Heart left ventricle (tissue), 16 donors: ENCODE measurements around the gene GJD4. TPM values are rescaled to one million over a fixed set of nuclear protein-coding genes. Genes with fewer than 3 reads are reported as not detected.
A peak's percentile ranks its signal among the peaks of the same experiment; 100 is the strongest.

Experiments used
- ATAC-seq, 4 donors: fragments of 200-7000 bp; cut with Tn5 transposase; one replicate each; pipeline ENCODE4 v1.9.1; 2020 to 2022; ENCODE audit warnings: moderate library complexity in 4 of 4, mild to moderate bottlenecking in 3 of 4, moderate number of reproducible peaks in 1 of 4
- DNase-seq, 5 donors: peaks; one replicate each; pipeline ENCODE4 v3.0.0-alpha.2; 2020
- H3K27ac ChIP-seq, 12 donors: fragments of 200-600 bp; sonication (generic) in 4 of 12; one replicate each; pipeline versions ENCODE4 v1.5.0 to v1.8.0; 2016 to 2022; ENCODE audit warnings: mild to moderate bottlenecking in 2 of 12
- H3K27me3 ChIP-seq, 9 donors: fragments of 200-600 bp; sonication (generic) in 2 of 9; one replicate each; pipeline versions ENCODE4 v1.5.1 to v1.8.0; 2016 to 2022; ENCODE audit warnings: mild to moderate bottlenecking in 3 of 9
- H3K36me3 ChIP-seq, 9 donors: fragments of 200-600 bp; sonication (generic) in 2 of 9; one replicate each; pipeline versions ENCODE4 v1.5.0 to v1.8.0; 2018 to 2022; ENCODE audit warnings: mild to moderate bottlenecking in 2 of 9
- H3K4me1 ChIP-seq, 12 donors: fragments of 200-600 bp; sonication (generic) in 4 of 12; one replicate each; pipeline versions ENCODE4 v1.5.0 to v1.8.0; 2016 to 2022; ENCODE audit warnings: mild to moderate bottlenecking in 3 of 12
- H3K4me3 ChIP-seq, 12 donors: fragments of 200-600 bp; sonication (generic) in 4 of 12; one replicate each; pipeline versions ENCODE4 v1.5.0 to v1.8.0; 2017 to 2022; ENCODE audit warnings: mild to moderate bottlenecking in 9 of 12, moderate library complexity in 4 of 12
- H3K9me3 ChIP-seq, 12 donors: fragments of 200-600 bp; sonication (generic) in 4 of 12; one replicate each; pipeline versions ENCODE4 v1.5.0 to v1.8.0; 2016 to 2022; ENCODE audit warnings: mild to moderate bottlenecking in 1 of 12
- CTCF ChIP-seq, 12 donors: fragments of 200-600 bp; sonication (generic) in 4 of 12; IDR thresholded peaks; one replicate each; pipeline versions ENCODE4 v1.5.0 to v1.8.0; 2018 to 2022; ENCODE audit warnings: antibody characterized with exemption in 12 of 12, mild to moderate bottlenecking in 5 of 12
- POLR2A ChIP-seq, 2 donors: fragments of 450-650 bp; IDR thresholded peaks; one replicate each; pipeline ENCODE4 v1.6.1; 2017; ENCODE audit warnings: antibody characterized with exemption in 2 of 2, mild to moderate bottlenecking in 2 of 2, moderate library complexity in 2 of 2
- WGBS, 4 donors: extraction: QIAGEN DNeasy Blood & Tissue Kit in 2 of 4; methylation state at CpG; one replicate each; pipeline versions ENCODE4 v1.1.5 to v1.1.7; 2013 to 2018; 5-methylcytosine and 5-hydroxymethylcytosine counted together
- intact Hi-C, 10 donors: fragments of 100-400 bp; cut with DNase I; formaldehyde crosslinking; loops; one replicate each; pipeline versions ENCODE4 v1.11.1 to v1.14.2; 2022
- polyA plus RNA-seq, 2 donors: library from polyadenylated mRNA; stranded (reverse); fragments of 200-250 nt; gene quantifications; one replicate each; pipeline ENCODE4 v1.2.3, GENCODE V29; 2013
- total RNA-seq, 9 donors: library from RNA; depleted of rRNA in 2 of 9; stranded (reverse); fragments of >200 nt in 2 of 9; fragmentation: NEBNext Ultra II Directional in 3 of 9; extraction: Animal tissue kit (Norgen Biotek cat#: 25700) in 3 of 9; gene quantifications; one replicate each; pipeline versions ENCODE4 v1.1.0 to v1.2.4, GENCODE V29; 2016 to 2023
- donor health status: ischemic (EF 13 %, LVEDD 7.1; RV severe dilation, severe dysfunction).
- donor health status: healthy with polysubstance abuse.
- donor health status: DM: no; HTN: yes; CAD: no.
- donor health status: DM: no; HTN: no; CAD: no.
- donor health status: ischemic (EF 25% LVEDD 6.9; RV normal size, moderate dysfunction).
- donor health status: ischemic (EF 25% LVEDD 5.7; RV mildly dilated, moderate dysfunction).
- donor health status: healthy.
- donor health status: DM: yes; HTN: yes; CAD: no.
- donor health status: ischemic (EF 35%, LVEDD 5.7; RV mildly dilated, moderate dysfunction).
- donor health status: nonischemic (EF 11% LVEDD 7.7; RV severe dilation, severe dysfunction).
- donor health status: DM: yes; HTN: yes; CAD: no.
- donor health status: PGD.
- donor health status: ischemic (EF 29% LVEDD 5.4; RV normal size, mild dysfunction).
- donor health status: nonischemic (EF 23%, LVEDD 6.1; RV moderate dilation, normal function).

The GJD4 gene
- total and polyA plus RNA-seq, 11 donors, result not detected

GRCh38 chr10:35565602-35566081 lies 39.5 kb upstream of the GJD4 start:
- H3K36me3 ChIP-seq, result peaks cover 0 to 54% (median 44%) of the 10 kb centered on the region in 9 donors
- no peak overlapping the region for H3K4me3 ChIP-seq
- 8 to 23% (median 13%) methylated on average over 7 to 8 of the region's 8 CpGs for WGBS, 4 donors
- H3K27me3 ChIP-seq, result no peaks in the 10 kb centered on the region
- ATAC-seq, result peak; percentile 44 to 70 (median 58)
- TF ChIP-seq CTCF (IDR thresholded peaks at IDR 0.05), result no peak
- no peak for TF ChIP-seq POLR2A (IDR thresholded peaks at IDR 0.05)
- H3K4me1 ChIP-seq, result peaks cover 15 to 56% (median 42%) of the 10 kb centered on the region in 12 donors
- peak in 4 of 5 donors; percentile 33 to 56 (median 48) for DNase-seq
- intact Hi-C loops, result loop anchor here in 6 of 10 donors (5.0 to 10.0 kb wide), 8 partner anchors 101 to 1212 kb away; partner anchors contain the start of gene CCNY (in 3 of the 6)
- H3K27ac ChIP-seq, result peak overlapping the region in 11 of 12 donors; percentile 21 to 70 (median 63)
- no peaks in the 10 kb centered on the region for H3K9me3 ChIP-seq

GRCh38 chr10:35567951-35568350 lies 37.2 kb upstream of the GJD4 start:
- no peak for DNase-seq
- no peak for ATAC-seq
- H3K27ac ChIP-seq, result no peak overlapping the region
- H3K36me3 ChIP-seq, result peaks cover 0 to 69% (median 54%) of the 10 kb centered on the region in 9 donors
- H3K4me1 ChIP-seq, result peaks cover 15 to 39% (median 35%) of the 10 kb centered on the region in 12 donors
- no peak overlapping the region for H3K4me3 ChIP-seq
- intact Hi-C loops, result loop anchor here in 6 of 10 donors (5.0 to 10.0 kb wide), 8 partner anchors 103 to 1209 kb away; partner anchors contain the start of gene CCNY (in 3 of the 6)
- H3K9me3 ChIP-seq, result no peaks in the 10 kb centered on the region
- TF ChIP-seq POLR2A (IDR thresholded peaks at IDR 0.05) (no peak), CTCF (IDR thresholded peaks at IDR 0.05) (no peak)
- 93 to 100% (median 94%) methylated on average over 2 to 6 of the region's 6 CpGs for WGBS, 4 donors
- H3K27me3 ChIP-seq, result no peaks in the 10 kb centered on the region

GRCh38 chr10:35568483-35569015 lies 36.6 kb upstream of the GJD4 start:
- DNase-seq (no peak), ATAC-seq (no peak)
- TF ChIP-seq POLR2A (IDR thresholded peaks at IDR 0.05) (no peak), CTCF (IDR thresholded peaks at IDR 0.05) (no peak)
- Histone ChIP-seq H3K36me3 (peaks cover 0 to 73% (median 56%) of the 10 kb centered on the region in 9 donors), H3K27ac (no peak overlapping the region), H3K27me3 (no peaks in the 10 kb centered on the region), H3K9me3 (no peaks in the 10 kb centered on the region), H3K4me3 (no peak overlapping the region), H3K4me1 (peaks cover 15 to 33% (median 31%) of the 10 kb centered on the region in 12 donors)
- WGBS, 4 donors, result 88 to 93% (median 90%) methylated on average over 13 to 20 of the region's 20 CpGs
- intact Hi-C loops, result loop anchor here in 6 of 10 donors (5.0 to 10.0 kb wide), 8 partner anchors 104 to 1209 kb away; partner anchors contain the start of gene CCNY (in 3 of the 6)

GRCh38 chr10:35569111-35569707 lies 35.9 kb upstream of the GJD4 start:
- Histone ChIP-seq H3K36me3 (peaks cover 0 to 79% (median 59%) of the 10 kb centered on the region in 9 donors), H3K27me3 (no peaks in the 10 kb centered on the region), H3K4me1 (peaks cover 13 to 26% (median 24%) of the 10 kb centered on the region in 12 donors), H3K27ac (no peak overlapping the region), H3K9me3 (no peaks in the 10 kb centered on the region), H3K4me3 (no peak overlapping the region)
- intact Hi-C loops, result loop anchor here in 6 of 10 donors (5.0 to 10.0 kb wide), 8 partner anchors 104 to 1208 kb away; partner anchors contain the start of gene CCNY (in 3 of the 6)
- WGBS, 4 donors, result 61 to 74% (median 69%) methylated on average over 19 of the region's 19 CpGs
- TF ChIP-seq CTCF (IDR thresholded peaks at IDR 0.05), result no peak
- no peak for TF ChIP-seq POLR2A (IDR thresholded peaks at IDR 0.05)
- ATAC-seq (no peak), DNase-seq (no peak)
